ENCODE data around the gene SLC9A5. TPM values are rescaled to one million over a fixed set of nuclear protein-coding genes. Genes with fewer than 3 reads are reported as not detected.

Gene SLC9A5
- polyA plus RNA-seq, 1 donor, result 0.96 TPM

Other genes with a start within 250 kb of the SLC9A5 start
- 25.1 TPM for gene CBFB, start 219.8 kb upstream of the SLC9A5 start, polyA plus RNA-seq
- gene PHAF1, start 139.0 kb upstream of the SLC9A5 start, polyA plus RNA-seq, result 14.3 TPM
- gene B3GNT9, start 98.0 kb upstream of the SLC9A5 start, polyA plus RNA-seq, result 5.5 TPM
- 13.2 TPM for gene TRADD, start 89.1 kb upstream of the SLC9A5 start, polyA plus RNA-seq
- 5.0 TPM for gene FBXL8, start 89.0 kb upstream of the SLC9A5 start, polyA plus RNA-seq
- 8.2 TPM for gene HSF4, start 84.2 kb upstream of the SLC9A5 start, polyA plus RNA-seq
- gene NOL3, start 78.4 kb upstream of the SLC9A5 start, polyA plus RNA-seq, result 5.8 TPM
- 29.2 TPM for gene MATCAP1, start 65.0 kb upstream of the SLC9A5 start, polyA plus RNA-seq
- 2.1 TPM for gene EXOC3L1, start 58.8 kb upstream of the SLC9A5 start, polyA plus RNA-seq
- gene E2F4, start 56.8 kb upstream of the SLC9A5 start, polyA plus RNA-seq, result 67.6 TPM
- gene ELMO3, start 49.8 kb upstream of the SLC9A5 start, polyA plus RNA-seq, result 34.0 TPM
- 52.8 TPM for gene TMEM208, start 21.8 kb upstream of the SLC9A5 start, polyA plus RNA-seq
- 13.8 TPM for gene FHOD1, start 1.5 kb upstream of the SLC9A5 start, polyA plus RNA-seq
- gene PLEKHG4, start 30.6 kb downstream of the SLC9A5 start, polyA plus RNA-seq, result 9.2 TPM
- 0.40 TPM for gene KCTD19, start 77.8 kb downstream of the SLC9A5 start, polyA plus RNA-seq
- 2.5 TPM for gene LRRC36, start 77.8 kb downstream of the SLC9A5 start, polyA plus RNA-seq
- 57.2 TPM for gene TPPP3, start 144.5 kb downstream of the SLC9A5 start, polyA plus RNA-seq
- gene ZDHHC1, start 167.5 kb downstream of the SLC9A5 start, polyA plus RNA-seq, result 6.9 TPM
- 5.8 TPM for gene HSD11B2, start 182.1 kb downstream of the SLC9A5 start, polyA plus RNA-seq
- 93.1 TPM for gene ATP6V0D1, start 232.2 kb downstream of the SLC9A5 start, polyA plus RNA-seq
- gene AGRP, start 234.6 kb downstream of the SLC9A5 start, polyA plus RNA-seq, result 0.13 TPM

All from large intestine (tissue), 1 donor.